Measurements from ENCODE around the gene H6PD. TPM values are rescaled to one million over a fixed set of nuclear protein-coding genes. Genes with fewer than 3 reads are reported as not detected.

H6PD gene
- total and polyA plus RNA-seq, 9 of the 15 experiments (the other 6 are each of a cell fraction or from before 2014, with no cell fraction given), result 0.04 to 2.5 (median 0.95) TPM

- TF ChIP-seq, protein P1, sequence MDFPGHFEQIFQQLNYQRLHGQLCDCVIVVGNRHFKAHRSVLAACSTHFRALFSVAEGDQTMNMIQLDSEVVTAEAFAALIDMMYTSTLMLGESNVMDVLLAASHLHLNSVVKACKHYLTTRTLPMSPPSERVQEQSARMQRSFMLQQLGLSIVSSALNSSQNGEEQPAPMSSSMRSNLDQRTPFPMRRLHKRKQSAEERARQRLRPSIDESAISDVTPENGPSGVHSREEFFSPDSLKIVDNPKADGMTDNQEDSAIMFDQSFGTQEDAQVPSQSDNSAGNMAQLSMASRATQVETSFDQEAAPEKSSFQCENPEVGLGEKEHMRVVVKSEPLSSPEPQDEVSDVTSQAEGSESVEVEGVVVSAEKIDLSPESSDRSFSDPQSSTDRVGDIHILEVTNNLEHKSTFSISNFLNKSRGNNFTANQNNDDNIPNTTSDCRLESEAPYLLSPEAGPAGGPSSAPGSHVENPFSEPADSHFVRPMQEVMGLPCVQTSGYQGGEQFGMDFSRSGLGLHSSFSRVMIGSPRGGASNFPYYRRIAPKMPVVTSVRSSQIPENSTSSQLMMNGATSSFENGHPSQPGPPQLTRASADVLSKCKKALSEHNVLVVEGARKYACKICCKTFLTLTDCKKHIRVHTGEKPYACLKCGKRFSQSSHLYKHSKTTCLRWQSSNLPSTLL (IDR thresholded peaks at IDR 0.05), result no peak
- no peak for TF ChIP-seq CAMTA2 (CRISPR knock-in tag; conservative IDR thresholded peaks at IDR 0.05)
Measured at GRCh38 chr1:9245661-9246060, 11.1 kb downstream of the H6PD start (continued).

DNA sequence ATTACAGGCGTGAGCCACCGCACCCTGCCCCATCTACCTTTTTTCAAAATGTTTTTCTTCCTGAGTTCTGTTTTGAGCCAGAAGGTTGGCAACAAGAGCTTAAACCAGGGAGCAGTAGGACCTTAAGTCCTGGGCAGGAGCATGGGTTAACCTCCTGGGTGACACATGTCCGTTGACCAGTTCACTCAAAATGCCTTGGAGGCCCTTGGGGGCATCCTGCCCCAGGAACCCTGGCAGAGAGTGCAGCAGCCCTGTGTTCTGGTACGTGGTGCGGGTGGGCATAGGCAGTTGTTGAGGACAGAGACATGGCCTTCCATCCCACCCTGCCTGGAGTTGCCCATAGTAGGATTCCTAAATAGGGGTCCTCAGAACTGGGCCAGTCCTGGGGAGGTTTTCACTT lies 11.6 kb downstream of the H6PD start:
- no peak overlapping the region for H2AFZ ChIP-seq (ENCODE audit: low read depth, low read length)
- no peak overlapping the region for H3K4me3 ChIP-seq
- H4K20me1 ChIP-seq (replicated peaks; ENCODE audit: control insufficient read depth, insufficient read depth, low read length), result peaks cover 28% of the 10 kb centered on the region; the same call in 1 of the 2 replicates
- H3K9me3 ChIP-seq (replicated peaks; ENCODE audit: control insufficient read depth, insufficient read depth, low read depth, low read length), result no peaks in the 10 kb centered on the region
- BruUV-seq (replicated peaks), result no TSS peak
- ChIA-PET POLR2A (interaction anchor here (0.7 to 1.0 kb wide), 4 partner anchors 9 to 140 kb away, joined by 3 to 4 read pairs (median 3); no protein-coding TSS in a partner anchor), CTCF (ENCODE audit: low intra/inter-chr PET ratio) (interaction anchor here (0.6 kb wide), 1 partner anchor 18 kb away, joined by 3 read pairs; no protein-coding TSS in a partner anchor)
- no peak for TF ChIP-seq MLX (CRISPR knock-in tag; conservative IDR thresholded peaks at IDR 0.05)
- TF ChIP-seq UBTF (IDR thresholded peaks at IDR 0.05; ENCODE audit: borderline replicate concordance in 1 of 2, low read depth in 2 of 2, low read length in 2 of 2), result no peak
- TF ChIP-seq ZNF212 (CRISPR knock-in tag; IDR thresholded peaks at IDR 0.05), result no peak
- no peak for TF ChIP-seq THAP12 (CRISPR knock-in tag; IDR thresholded peaks at IDR 0.05)
- TF ChIP-seq NR3C1 (CRISPR knock-in tag; IDR thresholded peaks at IDR 0.05), result no peak
- no peak for DNase-seq (ENCODE audit: extremely low read depth in 1 of 4, low spot score in 3 of 4)
- intact Hi-C loops (cut with micrococcal nuclease), result no loop called here
- H3K79me2 ChIP-seq (ENCODE audit: control insufficient read depth, insufficient read depth, low read length), result no peaks in the 10 kb centered on the region
- H3K4me1 ChIP-seq (replicated peaks in 1 of 2; ENCODE audit: control insufficient read depth in 2 of 2, insufficient read depth in 2 of 2, low read length in 2 of 2), result peaks cover 0 to 18% of the 10 kb centered on the region in 2 experiments; a peak in 2 of 5 replicates
- FAIRE-seq, result no peak
- H3K9me1 ChIP-seq (ENCODE audit: control insufficient read depth, insufficient read depth, low read length), result no peaks in the 10 kb centered on the region
- WGBS (ENCODE audit: insufficient coverage, low coverage, missing lambda C conversion rate), result 21% methylated on average over 5 of the region's 5 CpGs
- no peak for ATAC-seq
- H3K4me2 ChIP-seq (ENCODE audit: insufficient read depth, low read length), result no peak overlapping the region
- H3K27ac ChIP-seq (ENCODE audit: extremely low read depth, low read depth, low read length), result no peak overlapping the region
- in situ Hi-C loops (cut with MboI), result no loop called here
- H3K36me3 ChIP-seq (ENCODE audit: control insufficient read depth, insufficient read depth, low read length), result no peaks in the 10 kb centered on the region
- peaks cover 10 to 80% of the 10 kb centered on the region in 2 experiments; a peak in 4 of 5 replicates for H3K27me3 ChIP-seq (ENCODE audit: control insufficient read depth in 2 of 2, insufficient read depth in 2 of 2, low read length in 2 of 2)
- no peak overlapping the region for H3K9ac ChIP-seq (ENCODE audit: insufficient read depth in 1 of 2, low read depth in 2 of 2, low read length in 2 of 2)
